Measurements from ENCODE around the gene LDB2.

Gene LDB2

GRCh38 chr4:16900325-16900724, 1.9 kb upstream of the LDB2 start:
- Histone ChIP-seq H3K9me3 (ENCODE audit: insufficient read depth, low read depth, low read length) (no peaks in the 10 kb centered on the region), H3K9ac (ENCODE audit: low read depth, low read length, poor library complexity, severe bottlenecking) (no peak overlapping the region), H3K79me2 (ENCODE audit: insufficient read depth, low read length) (no peaks in the 10 kb centered on the region), H3K4me1 (ENCODE audit: insufficient read depth, low read length, poor library complexity, severe bottlenecking) (no peaks in the 10 kb centered on the region), H3K4me3 (ENCODE audit: low read length, poor library complexity, severe bottlenecking) (no peak overlapping the region), H4K20me1 (ENCODE audit: insufficient read depth, low read length, poor library complexity, severe bottlenecking) (no peaks in the 10 kb centered on the region), H2AFZ (ENCODE audit: low read length) (no peak overlapping the region), H3K9me2 (replicated peaks; ENCODE audit: low read depth, low read length) (no peaks in the 10 kb centered on the region), H3F3A (ENCODE audit: low read depth) (no peaks in the 10 kb centered on the region), H3K27me3 (ENCODE audit: insufficient read depth, low read length, poor library complexity, severe bottlenecking) (no peaks in the 10 kb centered on the region), H3K36me3 (ENCODE audit: insufficient read depth, low read length) (no peaks in the 10 kb centered on the region), H3K4me2 (ENCODE audit: low read depth, low read length, poor library complexity, severe bottlenecking) (no peak overlapping the region)
- no peak for TF ChIP-seq CTCF (conservative IDR thresholded peaks at IDR 0.05; ENCODE audit: low read length)
- no peak for TF ChIP-seq EZH2phosphoT487 (IDR thresholded peaks at IDR 0.05; ENCODE audit: borderline replicate concordance)

- Histone ChIP-seq H3K9ac (ENCODE audit: low read depth, low read length, poor library complexity, severe bottlenecking) (no peak overlapping the region), H3K9me2 (replicated peaks; ENCODE audit: low read depth, low read length) (no peaks in the 10 kb centered on the region), H3K36me3 (ENCODE audit: insufficient read depth, low read length) (no peaks in the 10 kb centered on the region), H3K4me1 (ENCODE audit: insufficient read depth, low read length, poor library complexity, severe bottlenecking) (peaks cover 5% of the 10 kb centered on the region), H3K27me3 (ENCODE audit: insufficient read depth, low read length, poor library complexity, severe bottlenecking) (no peaks in the 10 kb centered on the region), H3K4me2 (ENCODE audit: low read depth, low read length, poor library complexity, severe bottlenecking) (no peak overlapping the region), H3K4me3 (ENCODE audit: low read length, poor library complexity, severe bottlenecking) (no peak overlapping the region), H3K9me3 (ENCODE audit: insufficient read depth, low read depth, low read length) (no peaks in the 10 kb centered on the region), H3K79me2 (ENCODE audit: insufficient read depth, low read length) (no peaks in the 10 kb centered on the region), H3F3A (ENCODE audit: low read depth) (no peaks in the 10 kb centered on the region), H2AFZ (ENCODE audit: low read length) (no peak overlapping the region), H4K20me1 (ENCODE audit: insufficient read depth, low read length, poor library complexity, severe bottlenecking) (no peaks in the 10 kb centered on the region)
- TF ChIP-seq CTCF (conservative IDR thresholded peaks at IDR 0.05; ENCODE audit: low read length) (no peak), EZH2phosphoT487 (IDR thresholded peaks at IDR 0.05; ENCODE audit: borderline replicate concordance) (no peak)
These were observed 1.3 kb downstream of the LDB2 start for GRCh38 chr4:16896881-16897750.

- Histone ChIP-seq H3K4me1 (ENCODE audit: insufficient read depth, low read length, poor library complexity, severe bottlenecking) (peaks cover 5% of the 10 kb centered on the region), H3K36me3 (ENCODE audit: insufficient read depth, low read length) (no peaks in the 10 kb centered on the region), H3K79me2 (ENCODE audit: insufficient read depth, low read length) (no peaks in the 10 kb centered on the region), H3F3A (ENCODE audit: low read depth) (no peaks in the 10 kb centered on the region), H3K4me2 (ENCODE audit: low read depth, low read length, poor library complexity, severe bottlenecking) (no peak overlapping the region), H2AFZ (ENCODE audit: low read length) (no peak overlapping the region), H3K4me3 (ENCODE audit: low read length, poor library complexity, severe bottlenecking) (no peak overlapping the region), H3K27me3 (ENCODE audit: insufficient read depth, low read length, poor library complexity, severe bottlenecking) (no peaks in the 10 kb centered on the region), H3K9ac (ENCODE audit: low read depth, low read length, poor library complexity, severe bottlenecking) (no peak overlapping the region), H3K9me3 (ENCODE audit: insufficient read depth, low read depth, low read length) (no peaks in the 10 kb centered on the region), H4K20me1 (ENCODE audit: insufficient read depth, low read length, poor library complexity, severe bottlenecking) (no peaks in the 10 kb centered on the region), H3K9me2 (replicated peaks; ENCODE audit: low read depth, low read length) (no peaks in the 10 kb centered on the region)
- no peak for TF ChIP-seq CTCF (conservative IDR thresholded peaks at IDR 0.05; ENCODE audit: low read length)
- no peak for TF ChIP-seq EZH2phosphoT487 (IDR thresholded peaks at IDR 0.05; ENCODE audit: borderline replicate concordance)
These were observed 4.0 kb downstream of the LDB2 start for GRCh38 chr4:16894406-16894805.

Data from Loucy (cell line).